ENCODE results near the gene GRK5.
A peak's percentile ranks its signal among the peaks of the same experiment; 100 is the strongest.

The GRK5 gene

DNA sequence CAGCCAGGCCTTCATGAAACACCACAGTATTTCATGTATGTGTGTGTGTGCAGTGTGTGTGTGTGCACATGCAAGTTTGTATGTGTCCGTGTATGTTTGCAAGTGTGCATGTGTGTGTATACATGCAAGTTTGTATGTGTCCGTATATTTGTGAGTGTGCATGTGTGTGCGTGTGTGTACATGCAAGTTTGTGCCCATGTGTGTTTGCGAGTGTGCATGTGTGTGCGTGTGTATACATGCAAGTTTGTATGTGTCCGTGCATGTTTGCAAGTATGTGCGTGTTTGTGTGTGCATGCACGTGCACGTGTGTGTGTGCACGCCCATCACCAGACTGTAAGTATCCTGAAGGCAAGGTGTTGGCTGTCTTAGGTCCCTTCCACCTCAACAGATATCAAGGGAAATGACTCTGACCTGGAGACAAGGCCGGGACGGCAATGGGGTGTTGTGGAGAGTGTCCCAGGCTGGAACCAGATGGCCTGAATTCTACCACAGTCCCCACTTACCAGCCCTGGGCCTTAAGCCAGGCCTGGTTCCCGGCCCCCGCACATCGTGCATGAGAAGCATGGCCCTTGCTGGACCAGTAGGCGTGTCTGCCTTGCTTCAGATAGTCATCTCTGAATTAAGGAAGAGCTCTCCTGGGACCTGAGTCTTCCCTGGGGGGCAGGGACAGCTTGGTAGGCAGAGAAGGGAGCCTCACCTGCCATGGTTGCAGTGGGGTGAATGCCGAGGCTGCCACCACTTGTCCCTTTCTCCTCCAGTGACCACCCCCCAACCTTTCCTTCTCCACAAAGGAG lies 140.0 kb downstream of the GRK5 start:
- no peak for DNase-seq

DNA sequence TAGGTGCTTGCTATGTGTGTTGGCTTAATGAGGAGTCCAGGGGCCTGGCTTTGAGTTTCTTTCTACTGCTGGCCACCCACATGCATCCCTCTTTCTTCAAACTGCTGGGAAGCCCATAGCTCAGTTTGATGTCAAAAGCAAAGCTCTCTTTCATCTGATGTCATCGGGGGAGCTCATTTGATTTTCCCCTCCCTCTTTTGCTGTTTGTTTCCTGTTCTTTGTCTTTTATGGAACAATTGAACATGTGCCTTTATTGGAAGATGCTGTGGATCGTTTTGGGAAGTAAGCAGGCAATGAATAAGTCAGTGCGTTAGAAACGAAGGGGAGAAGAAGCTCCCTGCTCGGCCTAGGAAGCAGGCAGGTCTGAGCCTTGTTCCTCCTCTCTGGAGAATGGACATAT lies 140.7 kb downstream of the GRK5 start:
- DNase-seq = no peak

DNA sequence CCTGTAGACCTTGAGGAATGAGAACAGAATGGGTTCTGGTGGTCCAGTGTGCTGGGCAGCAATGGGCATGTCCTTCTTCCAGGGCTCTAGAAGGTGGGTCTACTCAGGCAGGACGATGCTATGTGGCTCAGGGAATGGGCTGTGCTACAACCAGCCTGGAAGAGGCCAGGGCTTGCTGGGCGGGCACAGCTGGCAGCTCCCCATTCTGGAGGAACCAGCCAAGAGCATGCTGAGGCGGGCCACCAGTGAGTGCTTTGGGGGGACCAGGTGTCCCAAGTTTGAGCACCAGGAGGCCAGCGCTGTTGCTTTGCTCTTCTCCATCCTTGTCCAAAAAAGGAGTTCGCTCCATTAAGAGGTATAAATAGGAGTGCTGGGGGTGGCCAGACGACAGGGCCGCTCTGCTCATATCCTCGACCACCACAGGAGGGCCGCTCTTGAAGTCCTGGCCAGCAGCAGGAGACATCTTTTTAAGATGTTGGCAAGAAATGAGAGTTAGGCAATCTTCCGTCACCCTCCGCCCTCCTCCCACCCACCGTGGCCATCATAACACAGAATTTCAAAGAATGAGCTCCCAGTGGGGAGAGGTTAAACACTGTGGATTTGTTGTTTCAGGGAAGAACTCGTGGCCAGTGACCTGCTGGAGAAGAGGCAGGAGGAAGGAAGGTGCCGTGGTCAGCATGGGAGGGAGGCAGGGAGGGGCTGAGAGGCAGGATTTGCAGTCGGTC lies 141.3 kb downstream of the GRK5 start:
- DNase-seq = no peak

DNA sequence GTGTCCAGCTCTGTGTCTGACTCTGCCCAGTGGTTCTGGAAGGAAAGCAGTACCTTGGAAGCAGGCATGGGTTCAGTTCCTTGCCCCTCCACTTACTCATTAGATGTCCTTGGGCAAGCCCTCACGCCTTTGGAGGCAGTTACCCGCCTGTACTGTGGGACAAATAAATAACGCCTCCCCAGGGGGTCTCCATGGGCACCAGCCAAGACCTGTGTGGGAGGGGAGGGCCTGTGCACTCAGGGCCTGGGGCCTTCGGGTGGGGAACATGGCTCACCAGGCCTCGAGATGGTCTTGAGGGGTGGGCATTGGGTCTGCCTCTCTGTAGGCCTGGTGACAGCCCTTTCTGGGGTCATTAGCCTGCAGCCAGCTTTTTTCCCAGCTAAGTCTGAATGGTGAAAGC lies 142.0 kb downstream of the GRK5 start:
- DNase-seq = no peak

DNA sequence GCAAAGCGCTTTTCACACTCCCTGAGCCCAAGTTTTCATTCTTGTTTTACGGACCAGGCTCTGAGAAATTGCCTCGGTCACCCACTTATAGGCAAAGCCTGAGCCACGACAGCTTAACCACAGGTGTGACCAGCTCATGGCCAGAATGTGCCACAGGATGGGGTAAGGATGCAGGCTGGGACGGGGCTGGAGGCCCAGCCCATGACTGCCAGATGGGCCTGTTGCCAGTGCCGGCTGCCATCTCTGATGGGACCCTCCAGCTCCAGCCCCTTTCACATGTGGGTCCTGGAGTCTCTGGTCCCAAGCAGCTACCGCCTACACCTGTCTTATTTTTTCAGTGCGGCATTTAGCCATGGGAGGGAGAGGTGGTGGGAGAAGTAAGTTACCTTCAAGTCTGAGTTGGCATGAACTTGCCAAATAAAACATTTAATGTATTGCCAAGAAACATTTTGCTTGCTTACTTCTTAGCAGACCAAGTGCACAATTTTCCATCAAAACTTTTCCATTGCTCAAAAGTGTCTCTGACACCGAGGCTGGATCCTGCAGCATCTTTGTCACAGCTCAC lies 142.6 kb downstream of the GRK5 start:
- DNase-seq = no peak

DNA sequence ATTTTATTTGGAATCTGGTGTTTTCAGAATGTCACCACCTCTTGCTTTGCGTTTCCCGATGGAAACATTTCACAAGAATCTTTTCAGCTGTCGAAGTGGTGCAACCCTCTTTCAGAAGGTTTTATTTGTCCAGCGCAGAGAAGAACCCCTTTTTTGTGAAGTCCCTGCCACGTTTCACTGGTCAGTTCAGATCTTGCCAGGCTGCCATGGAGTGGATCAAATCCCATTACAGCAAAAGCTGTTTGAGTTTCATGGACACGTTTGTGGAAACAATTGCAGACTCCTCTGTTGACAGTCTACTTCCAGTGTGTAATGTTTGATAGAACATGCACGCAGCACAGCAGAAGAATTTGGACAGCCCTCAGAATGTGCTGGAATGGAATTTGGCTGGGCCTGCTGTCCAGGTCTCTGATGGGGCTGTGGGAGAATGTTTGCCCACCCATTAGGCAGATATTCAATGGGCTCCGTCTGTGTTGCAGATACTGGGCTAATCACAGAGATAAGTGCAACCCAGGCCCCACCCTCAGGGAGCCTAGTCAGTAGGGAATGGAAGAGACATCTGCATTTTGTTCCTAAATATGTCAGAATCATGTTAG lies 143.2 kb downstream of the GRK5 start:
- DNase-seq = no peak

DNA sequence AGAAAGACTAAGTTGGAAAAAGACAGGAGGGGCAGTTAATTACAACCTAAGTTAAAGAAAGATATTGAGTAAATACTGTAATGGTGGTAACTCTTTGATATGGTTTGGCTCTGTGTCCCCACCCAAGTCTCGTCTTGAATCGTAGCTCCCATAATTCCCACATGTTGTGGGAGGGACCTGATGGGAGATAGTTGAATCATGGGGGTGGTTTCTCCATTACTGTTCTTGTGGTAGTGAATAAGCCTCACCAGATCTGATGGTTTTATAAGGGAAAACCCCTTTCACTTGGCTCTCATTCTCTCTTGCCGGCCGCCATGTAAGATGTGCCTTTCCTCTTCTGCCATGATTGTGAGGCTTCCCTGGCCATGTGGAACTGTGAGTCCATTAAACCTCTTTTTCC lies 143.8 kb downstream of the GRK5 start:
- no peak for DNase-seq

DNA sequence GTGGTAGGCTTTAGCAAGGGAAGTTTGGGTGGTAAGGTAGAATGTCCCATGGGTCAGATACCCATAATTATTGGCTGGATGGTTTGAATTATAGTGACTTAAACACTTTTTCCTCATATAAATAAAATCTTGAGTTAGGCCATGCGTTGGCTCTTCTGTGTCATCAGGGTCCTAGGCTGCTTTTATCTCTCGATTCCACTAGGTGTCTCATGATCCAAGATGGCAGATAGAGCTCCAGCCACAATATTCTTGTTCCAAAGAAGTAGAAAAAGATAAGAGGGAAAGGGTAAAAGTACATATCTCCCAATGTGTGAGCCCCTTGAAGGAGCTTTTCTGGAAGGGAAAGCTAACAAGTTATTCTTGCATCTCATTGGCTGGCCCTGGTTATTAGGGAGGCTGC lies 144.7 kb downstream of the GRK5 start:
- no peak for DNase-seq

DNA sequence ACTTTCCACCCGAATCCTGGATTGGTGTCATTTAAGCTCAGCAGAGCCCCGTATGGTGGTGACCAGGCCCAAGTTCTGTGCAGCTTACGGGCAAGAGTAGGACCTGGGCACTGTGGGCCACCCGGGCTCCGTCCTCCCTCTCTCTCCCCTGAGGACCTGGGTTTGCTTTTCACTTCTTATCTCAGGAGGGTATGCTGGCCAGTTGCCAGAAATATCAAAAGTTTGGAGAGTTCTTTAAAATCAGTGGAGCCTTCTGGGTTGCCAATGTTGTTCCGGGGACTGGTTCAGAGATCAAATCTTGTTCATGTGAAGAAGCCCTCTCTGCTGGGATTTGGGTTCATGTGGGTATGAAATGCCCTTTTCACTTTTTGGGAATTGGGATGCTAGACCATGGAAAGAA lies 145.4 kb downstream of the GRK5 start:
- no peak for DNase-seq

DNA sequence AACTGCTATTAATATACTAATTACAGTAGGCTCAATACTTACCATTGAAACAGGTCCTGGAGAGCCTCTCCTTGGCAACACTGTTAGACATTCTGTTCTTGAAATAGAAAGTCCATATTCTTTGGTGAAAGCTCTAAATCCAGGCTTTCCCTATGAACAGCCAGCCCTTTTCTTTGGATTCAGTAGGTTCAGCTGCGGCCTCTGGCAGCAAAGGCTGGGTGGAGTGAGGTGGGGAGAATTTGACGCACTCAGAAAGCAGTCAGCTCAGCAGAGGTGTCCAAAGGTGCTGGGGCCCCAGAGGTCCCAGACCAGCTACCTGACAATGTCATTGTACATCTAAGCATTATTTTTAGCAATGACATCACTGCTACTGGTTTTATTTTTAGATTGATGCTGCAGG lies 146.1 kb downstream of the GRK5 start:
- no peak for DNase-seq

DNA sequence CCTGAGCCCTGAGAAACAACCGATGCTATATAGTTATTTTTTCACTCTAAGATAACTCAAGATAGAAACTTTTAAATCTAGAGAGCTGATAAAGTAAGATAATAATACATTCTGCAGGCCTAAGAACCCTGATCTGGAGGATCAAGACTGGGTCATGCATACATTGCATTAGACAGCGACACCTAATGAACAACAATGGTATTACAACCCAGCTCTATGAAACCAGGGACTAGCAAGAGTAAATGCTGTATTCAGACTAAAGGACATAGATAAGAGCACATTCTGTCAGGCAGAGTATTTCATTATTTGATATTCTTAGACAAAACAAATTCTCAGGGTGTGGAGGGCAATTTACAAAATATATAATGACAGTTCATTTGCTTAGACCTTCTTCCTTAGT lies 148.6 kb downstream of the GRK5 start:
- DNase-seq = no peak

DNA sequence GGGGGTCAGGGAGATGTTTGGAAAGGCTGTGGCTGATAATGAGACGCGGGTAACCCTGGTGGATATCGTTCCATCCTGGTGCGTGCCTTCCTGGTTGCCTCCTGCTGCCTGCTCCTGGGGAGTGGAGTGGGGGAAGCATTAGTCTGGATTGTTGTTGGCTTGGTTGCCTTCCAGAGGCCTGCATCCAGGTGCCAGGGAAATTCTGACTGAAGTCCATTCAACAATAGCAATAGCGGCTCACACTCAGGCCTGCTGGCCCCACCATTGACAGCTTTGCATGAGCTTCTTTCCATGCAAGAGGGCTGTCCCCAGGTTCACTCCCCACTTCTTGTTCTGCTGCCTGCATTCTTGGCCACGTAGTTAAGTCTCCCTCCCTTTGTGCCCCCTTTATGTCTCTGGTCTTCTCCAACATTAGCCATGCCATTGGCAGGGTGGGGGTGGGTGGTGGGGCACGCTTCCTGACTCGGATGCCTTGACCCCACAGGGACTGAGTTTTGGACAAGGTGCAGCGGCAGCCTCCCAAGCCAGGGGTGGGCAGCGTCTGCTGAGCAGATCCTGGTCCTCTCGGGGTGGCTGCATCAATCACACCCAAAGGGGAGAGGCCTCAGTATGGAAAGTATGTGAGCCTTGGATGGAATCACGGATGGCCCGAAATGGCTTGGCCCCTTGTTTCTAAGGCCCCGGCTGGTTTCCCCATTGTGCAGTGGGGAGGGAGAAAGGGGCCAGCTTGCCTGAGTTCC lies 150.2 kb downstream of the GRK5 start:
- DNase-seq = no peak

DNA sequence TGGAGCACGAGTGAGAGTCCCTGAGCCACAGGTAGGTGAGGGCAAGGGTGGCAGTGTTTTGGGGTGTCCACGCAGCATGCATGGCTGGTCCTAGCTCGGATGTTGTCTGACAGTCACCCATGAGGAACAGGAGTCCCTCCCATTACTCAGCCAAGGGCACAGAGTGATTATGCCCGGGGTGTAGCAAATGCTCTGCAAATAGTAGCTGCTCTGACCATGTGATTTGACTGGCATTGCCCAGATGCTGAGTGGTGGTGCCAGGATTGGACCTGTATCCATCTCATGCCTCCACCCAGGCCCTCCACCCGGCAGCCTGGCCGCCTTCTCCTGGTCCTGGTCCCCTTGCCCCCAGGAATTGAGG lies 150.8 kb downstream of the GRK5 start:
- DNase-seq = no peak

DNA sequence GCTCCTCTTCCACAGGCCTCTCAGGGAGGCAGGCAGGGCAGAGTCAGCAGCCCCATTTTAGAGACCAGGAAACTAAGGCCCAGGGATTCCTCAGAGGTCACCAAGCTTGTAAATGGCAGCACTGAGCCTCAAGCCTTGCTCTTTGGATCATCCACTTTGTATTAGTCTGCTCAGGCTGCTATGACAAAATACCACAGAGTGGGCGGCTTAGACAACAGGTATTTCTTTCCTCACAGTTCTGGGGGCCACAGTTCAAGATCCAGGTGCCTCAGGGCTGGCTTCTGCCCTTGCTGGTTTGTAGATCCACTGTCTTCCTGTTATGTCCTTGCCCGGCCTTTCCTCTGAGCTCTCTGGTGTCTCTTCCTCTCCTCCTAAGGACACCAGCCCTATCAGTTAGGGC lies 151.2 kb downstream of the GRK5 start:
- DNase-seq = no peak

DNA sequence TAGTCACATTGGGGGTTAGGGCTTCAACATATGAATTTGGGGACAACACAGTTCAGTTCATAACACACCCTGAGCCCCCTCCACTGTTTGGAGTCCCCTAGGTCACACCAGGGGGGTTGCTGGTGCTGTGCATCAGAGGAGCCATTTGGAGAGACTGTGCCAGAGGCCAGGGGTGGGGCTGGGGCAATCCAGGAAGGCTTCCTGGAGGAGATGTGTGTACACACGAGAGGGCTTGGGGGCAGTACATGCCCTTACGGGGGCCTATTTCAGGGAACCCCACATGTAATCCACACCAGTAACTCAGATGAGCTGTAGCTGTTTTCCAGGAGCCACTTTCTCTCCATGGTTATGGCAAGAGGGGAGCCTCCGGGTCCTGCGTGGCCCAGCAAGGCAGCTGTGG lies 151.7 kb downstream of the GRK5 start:
- DNase-seq = no peak

DNA sequence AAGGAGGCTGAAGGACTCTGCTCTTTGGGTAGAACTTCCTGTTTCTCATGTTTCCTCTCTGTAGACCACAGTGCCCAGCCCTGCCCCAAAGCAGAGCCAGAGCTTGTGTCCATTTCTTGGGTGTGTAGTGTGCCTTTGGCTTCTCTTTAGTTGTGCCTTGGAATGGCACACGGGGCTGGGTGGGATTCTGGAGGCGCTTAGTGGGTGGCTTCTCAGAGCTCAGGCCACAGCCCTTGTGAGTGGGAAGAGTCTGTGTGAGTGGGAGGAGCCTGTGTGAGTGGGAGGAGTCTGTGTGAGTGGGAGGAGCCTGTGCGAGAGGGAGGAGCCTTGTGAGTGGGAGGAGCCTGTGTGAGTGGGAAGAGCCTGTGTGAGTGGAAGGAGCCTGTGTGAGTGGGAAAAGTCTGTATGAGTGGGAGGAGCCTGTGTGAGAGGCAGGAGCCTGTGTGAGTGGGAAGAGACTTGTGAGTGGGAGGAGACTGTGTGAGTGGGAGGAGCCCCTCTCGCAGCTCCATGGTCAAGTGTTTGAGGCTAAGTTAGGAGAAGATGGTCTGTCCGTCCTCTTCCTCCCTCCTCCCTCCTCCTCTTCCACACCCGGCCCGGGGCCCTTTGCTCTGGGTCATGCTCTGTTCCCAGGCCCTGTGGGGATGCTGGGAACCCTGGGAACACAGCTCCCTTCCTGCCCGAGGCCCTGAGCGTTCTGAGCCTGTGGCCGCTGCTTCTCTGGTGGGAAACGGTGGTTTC lies 153.0 kb downstream of the GRK5 start:
- DNase-seq = peak in 1 of 3 donors; percentile 19

DNA sequence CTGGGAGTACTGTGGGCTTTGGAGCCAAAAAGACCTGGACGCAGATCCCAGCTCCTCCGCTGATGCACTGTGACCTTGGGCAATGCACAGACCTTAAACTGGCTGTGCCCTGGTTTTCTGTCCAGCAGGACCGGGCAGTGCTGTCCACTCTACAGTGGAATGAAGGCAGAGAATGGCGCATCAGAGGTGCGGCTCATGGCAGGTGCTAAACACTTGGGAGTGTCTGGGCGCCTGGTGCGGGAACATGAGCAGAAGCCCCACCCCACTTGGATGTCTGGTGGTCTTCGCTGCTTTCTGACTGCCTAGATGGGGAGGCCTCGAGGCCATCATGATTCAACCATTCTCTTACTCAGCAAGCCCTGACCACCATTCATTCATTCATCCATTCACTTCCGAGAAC lies 153.7 kb downstream of the GRK5 start:
- DNase-seq = no peak

DNA sequence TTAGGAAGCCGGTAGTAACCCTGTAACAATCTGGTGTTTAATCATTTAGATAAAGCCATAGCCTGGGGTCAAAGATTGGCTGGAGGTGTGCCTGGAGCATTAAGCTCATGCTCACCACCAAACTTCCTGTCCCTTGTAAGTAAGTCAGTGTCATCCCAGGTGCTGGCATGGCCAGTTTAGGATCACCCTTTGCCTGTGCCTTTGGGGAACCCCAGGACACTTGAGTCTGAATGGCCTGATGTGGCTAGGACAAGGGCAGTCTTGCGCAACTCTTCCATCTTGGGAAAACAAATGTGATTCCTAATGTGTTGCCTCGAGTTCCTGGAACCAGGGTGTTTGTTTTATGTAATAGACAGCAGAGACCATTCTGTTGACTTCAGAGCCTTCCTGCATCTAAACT lies 154.8 kb downstream of the GRK5 start:
- no peak for DNase-seq

DNA sequence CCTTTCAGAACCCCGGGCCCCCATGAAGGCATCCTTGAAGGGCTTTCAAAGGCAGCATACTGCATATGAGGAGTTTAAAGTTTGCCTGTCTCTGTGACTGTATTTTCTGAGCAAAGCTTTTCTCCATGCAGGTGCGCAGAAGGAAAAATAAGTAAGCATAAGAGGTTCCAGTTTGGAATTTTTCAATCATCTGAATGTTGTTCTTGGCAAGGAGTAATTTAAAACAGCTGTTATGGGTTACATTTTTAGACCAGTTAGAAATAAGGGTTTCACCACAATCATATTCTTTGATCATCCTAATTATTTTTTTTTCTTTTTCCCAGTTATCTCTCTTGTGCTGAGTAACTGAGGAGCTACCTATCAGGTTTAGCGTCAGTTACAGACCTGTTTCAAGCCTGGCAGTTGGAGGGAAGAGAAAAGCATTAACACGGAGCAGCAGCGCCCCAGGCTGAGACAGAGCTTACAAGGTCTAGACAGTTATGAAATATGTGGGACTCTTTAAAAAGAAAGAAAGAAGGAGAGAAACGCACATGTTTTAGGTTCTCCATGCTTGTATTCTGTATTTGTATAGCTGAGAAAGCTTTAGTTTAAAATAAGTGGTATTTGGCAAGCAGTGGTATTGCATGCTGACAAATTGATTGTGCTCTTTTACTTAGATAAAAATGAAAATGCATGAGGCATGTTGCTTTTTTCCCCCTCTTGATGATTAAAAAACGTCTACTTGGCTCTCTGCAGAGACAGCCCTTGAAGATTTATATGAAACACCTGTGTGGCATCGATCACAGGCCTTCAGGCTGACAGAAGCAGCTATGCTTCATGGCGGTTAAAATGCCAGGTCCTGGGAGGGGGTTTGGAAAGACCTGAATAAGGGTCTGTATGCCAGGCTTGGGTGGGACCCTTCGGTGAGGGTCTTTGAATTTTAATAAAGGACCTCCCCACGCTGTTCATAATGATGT lies 157.6 kb downstream of the GRK5 start:
- no peak for DNase-seq

DNA sequence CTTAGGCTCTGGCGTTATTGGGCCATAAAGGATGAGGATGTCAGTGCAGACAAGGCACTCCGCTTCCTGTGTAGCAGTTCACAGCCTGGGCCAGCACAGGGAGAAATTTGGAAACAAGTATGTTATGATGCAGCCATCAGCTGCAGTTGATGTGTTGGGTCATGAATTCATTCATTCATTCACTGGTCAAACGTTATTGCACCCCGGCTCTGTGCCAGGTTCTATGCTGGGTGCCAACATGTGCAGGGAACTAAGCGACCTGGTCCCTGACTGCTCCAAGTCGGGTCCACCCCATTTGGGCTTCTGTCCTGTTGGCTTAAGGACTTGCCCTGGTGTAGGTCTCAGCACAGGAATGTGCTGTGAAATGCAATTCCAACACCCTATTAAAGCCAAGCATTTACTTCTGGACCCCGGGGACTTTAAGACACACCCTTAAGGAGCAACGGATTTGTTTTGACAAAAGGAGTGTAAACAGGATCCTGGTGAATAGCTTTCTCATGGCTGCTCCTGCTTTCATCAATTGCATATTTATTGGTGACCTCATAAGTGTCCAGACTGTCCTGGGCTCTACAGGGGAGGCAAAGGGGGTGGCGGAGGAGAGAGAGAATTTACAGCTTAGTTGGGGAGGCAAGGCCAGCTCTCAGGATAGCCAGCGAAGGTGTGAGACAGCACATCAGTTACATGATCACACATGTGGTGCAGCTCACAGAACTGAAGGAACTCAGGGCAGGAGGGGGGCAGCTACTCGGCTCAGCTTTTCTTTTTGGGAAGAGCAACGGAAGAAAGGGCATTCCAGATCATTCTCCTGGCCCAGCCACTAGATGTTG lies 158.6 kb downstream of the GRK5 start:
- DNase-seq = no peak
